Mucosa of descending colon (tissue), 3 donors: Measurements from ENCODE around the gene GABRP. TPM values are rescaled to one million over a fixed set of nuclear protein-coding genes. Genes with fewer than 3 reads are reported as not detected.
A peak's percentile ranks its signal among the peaks of the same experiment; 100 is the strongest.
"Not testable (repeated sequence)": the region's sequence is repeated elsewhere in the genome, so short reads cannot be mapped to it uniquely, and the experiment has no call there.

Source experiments
- ATAC-seq: fragments of 200-7000 bp; cut with Tn5 transposase; one replicate; pipeline ENCODE4 v1.9.1; 2020; ENCODE audit warnings: mild to moderate bottlenecking, moderate library complexity
- DNase-seq, 3 donors: peaks; one replicate each; pipeline ENCODE4 v3.0.0-alpha.2; 2020
- H3K36me3 ChIP-seq: fragments of 200-600 bp; one replicate; pipeline ENCODE4 v1.8.0; 2021; ENCODE audit warnings: low read depth, mild to moderate bottlenecking
- H3K4me1 ChIP-seq: fragments of 200-600 bp; one replicate; pipeline ENCODE4 v1.8.0; 2021; ENCODE audit warnings: low read depth, mild to moderate bottlenecking
- H3K4me3 ChIP-seq: fragments of 200-600 bp; one replicate; pipeline ENCODE4 v1.8.0; 2021; ENCODE audit warnings: mild to moderate bottlenecking
- H3K9me3 ChIP-seq: fragments of 200-600 bp; one replicate; pipeline ENCODE4 v1.8.0; 2021; ENCODE audit warnings: mild to moderate bottlenecking
- CTCF ChIP-seq: fragments of 200-600 bp; IDR thresholded peaks from one replicate; pipeline ENCODE4 v1.8.0; 2022; ENCODE audit warnings: antibody characterized with exemption, mild to moderate bottlenecking
- intact Hi-C, 2 donors: fragments of 100-400 bp; cut with DNase I in 1 of 2; cut with micrococcal nuclease in 1 of 2; formaldehyde crosslinking; loops; one replicate each; pipeline versions ENCODE4 v1.11.0 to v1.11.1; 2022; cut with DNase I, micrococcal nuclease
- total RNA-seq, 3 donors: library from RNA; stranded (reverse); fragmentation: NEBNext Ultra II Directional in 2 of 3; extraction: Animal tissue kit (Norgen Biotek cat#: 25700) in 2 of 3; gene quantifications; one replicate each; pipeline versions ENCODE4 v1.2.1 to v1.2.4, GENCODE V29; 2021 to 2023
- donor health status: DM: no; HTN: no; CAD: no; lungs with moderate emphysema.
- donor health status: DM: no; HTN: no; CAD: no.
- donor health status: DM: no; HTN: yes; CAD: no.

Gene GABRP
- total RNA-seq, 3 donors from 2014 or later = 0.09 to 2.0 TPM; not detected in 1

- no peak for TF ChIP-seq CTCF
- no peaks in the 10 kb centered on the region for H3K36me3 ChIP-seq
- no peaks in the 10 kb centered on the region for H3K9me3 ChIP-seq
- intact Hi-C loops = no loop called here
- peaks cover 15% of the 10 kb centered on the region for H3K4me1 ChIP-seq
- H3K4me3 ChIP-seq = no peak overlapping the region
- peak; percentile 52 for ATAC-seq
- no peak for DNase-seq
Measured at GRCh38 chr5:170757182-170757601, 26.3 kb upstream of the GABRP start.

- Histone ChIP-seq H3K4me3 (no peak overlapping the region), H3K36me3 (no peaks in the 10 kb centered on the region), H3K9me3 (no peaks in the 10 kb centered on the region), H3K4me1 (peaks cover 12% of the 10 kb centered on the region)
- no peak for DNase-seq
- no peak for ATAC-seq
- no peak for TF ChIP-seq CTCF
- intact Hi-C loops = no loop called here
Measured at GRCh38 chr5:170757669-170758068, 25.9 kb upstream of the GABRP start.

DNA sequence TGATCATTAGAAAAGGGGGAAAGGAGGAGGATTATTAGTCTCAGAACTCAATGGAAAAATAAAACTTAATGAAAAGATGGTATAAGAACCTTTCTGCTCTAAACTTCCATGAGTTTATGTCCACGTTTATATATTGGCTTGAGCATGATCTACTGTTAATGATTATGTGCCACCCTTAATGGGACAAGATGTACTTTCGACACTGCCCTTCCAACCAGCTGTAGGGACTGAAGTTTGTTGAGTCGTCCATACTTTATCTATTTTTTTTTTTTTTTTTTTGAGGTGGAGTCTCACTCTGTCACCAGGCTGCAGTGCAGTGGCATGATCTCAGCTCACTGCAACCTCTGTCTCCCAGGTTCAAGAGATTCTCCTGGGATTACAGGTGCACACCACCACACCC, 25.0 kb upstream of the GABRP start:
- intact Hi-C loops = no loop called here
- no peak for DNase-seq
- Histone ChIP-seq H3K36me3 (no peaks in the 10 kb centered on the region), H3K4me3 (no peak overlapping the region), H3K9me3 (no peaks in the 10 kb centered on the region), H3K4me1 (peaks cover 12% of the 10 kb centered on the region)
- no peak for TF ChIP-seq CTCF
- no peak for ATAC-seq

DNA sequence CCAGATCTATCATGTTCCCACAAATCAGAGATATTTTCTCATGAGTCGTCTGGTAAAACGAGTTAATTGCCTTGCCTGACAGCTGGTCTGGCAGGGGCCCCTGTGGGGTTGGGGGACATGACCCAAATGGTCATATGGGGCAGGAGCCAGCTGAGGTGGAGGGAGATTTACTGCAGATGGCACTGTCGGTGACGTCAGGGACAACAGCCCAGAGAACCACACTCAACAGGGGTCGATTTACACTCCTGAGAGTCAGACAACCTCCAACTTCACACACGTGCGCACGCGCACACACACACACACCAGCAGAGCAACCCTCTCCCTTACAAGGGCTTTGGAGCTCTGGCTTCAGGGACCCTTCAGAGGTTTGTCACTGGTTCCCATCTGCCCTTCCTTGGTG, 23.4 kb upstream of the GABRP start:
- intact Hi-C loops = no loop called here
- H3K4me1 ChIP-seq = peaks cover 12% of the 10 kb centered on the region
- DNase-seq (no peak), ATAC-seq (no peak)
- no peaks in the 10 kb centered on the region for H3K36me3 ChIP-seq
- no peak for TF ChIP-seq CTCF
- no peak overlapping the region for H3K4me3 ChIP-seq
- H3K9me3 ChIP-seq = no peaks in the 10 kb centered on the region

GRCh38 chr5:170761048-170761707, 22.3 kb upstream of the GABRP start:
- no peak overlapping the region for H3K4me3 ChIP-seq
- no peak for TF ChIP-seq CTCF
- intact Hi-C loops = no loop called here

GRCh38 chr5:170761708-170762066, 21.8 kb upstream of the GABRP start:
- ATAC-seq (no peak), DNase-seq (no peak)
- intact Hi-C loops = no loop called here
- no peaks in the 10 kb centered on the region for H3K9me3 ChIP-seq
- no peak overlapping the region for H3K4me3 ChIP-seq
- no peaks in the 10 kb centered on the region for H3K36me3 ChIP-seq
- peaks cover 5% of the 10 kb centered on the region for H3K4me1 ChIP-seq
- no peak for TF ChIP-seq CTCF

More at GRCh38 chr5:170761048-170761707, 22.3 kb upstream of the GABRP start:
- no peaks in the 10 kb centered on the region for H3K9me3 ChIP-seq
- no peaks in the 10 kb centered on the region for H3K36me3 ChIP-seq
- peaks cover 7% of the 10 kb centered on the region for H3K4me1 ChIP-seq
- ATAC-seq (no peak), DNase-seq (no peak)

DNA sequence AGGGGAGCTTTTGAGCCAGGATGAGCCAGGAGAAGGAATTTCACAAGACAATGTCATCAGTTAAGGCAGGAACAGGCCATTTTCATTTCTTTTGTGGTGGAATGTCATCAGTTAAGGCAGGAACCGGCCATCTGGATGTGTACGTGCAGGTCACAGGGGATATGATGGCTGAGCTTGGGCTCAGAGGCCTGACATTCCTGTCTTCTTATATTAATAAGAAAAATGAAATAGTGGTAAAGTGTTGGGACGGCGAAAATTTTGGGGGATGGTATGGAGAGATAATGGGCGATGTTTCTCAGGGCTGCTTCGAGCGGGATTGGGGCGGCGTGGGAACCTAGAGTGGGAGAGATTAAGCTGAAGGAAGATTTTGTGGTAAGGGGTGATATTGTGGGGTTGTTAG, 21.2 kb upstream of the GABRP start:
- intact Hi-C loops, H3K9me3 ChIP-seq, DNase-seq: not testable (repeated sequence)

GRCh38 chr5:170765868-170766267, 17.7 kb upstream of the GABRP start:
- H3K4me3 ChIP-seq, H3K36me3 ChIP-seq, H3K4me1 ChIP-seq, ATAC-seq, H3K9me3 ChIP-seq, DNase-seq, intact Hi-C loops: not testable (repeated sequence)

More for the DNA sequence above, 21.2 kb upstream of the GABRP start:
- H3K36me3 ChIP-seq, H3K4me3 ChIP-seq, ATAC-seq, H3K4me1 ChIP-seq: not testable (repeated sequence)
